GM19463 (cell line): Measurements from ENCODE around the gene SHANK1.
"Not testable (repeated sequence)": the region's sequence is repeated elsewhere in the genome, so short reads cannot be mapped to it uniquely, and the experiment has no call there.

ENCODE experiments used
- ATAC-seq: cut with Tn5 transposase; IDR thresholded peaks from one replicate; pipeline ENCODE4 v1.9.1; 2021; ENCODE audit warnings: mild to moderate bottlenecking, moderate library complexity; ENCODE audit not compliant: unreplicated experiment

The SHANK1 gene

GRCh38 chr19:50719566-50719965, at the start of gene SHANK1:
TSS of gene SHANK1 (minus strand) at chr19:50719802. CDS start at chr19:50716919, 2,883 bp downstream.
- ATAC-seq = no peak

- no peak for ATAC-seq
Measured at GRCh38 chr19:50768277-50768676, 48.7 kb upstream of the SHANK1 start.

GRCh38 chr19:50767263-50767662, 47.7 kb upstream of the SHANK1 start:
- ATAC-seq = not testable (repeated sequence)

GRCh38 chr19:50766746-50767145, 47.1 kb upstream of the SHANK1 start:
- not testable (repeated sequence) for ATAC-seq

GRCh38 chr19:50764409-50764808, 44.8 kb upstream of the SHANK1 start:
- ATAC-seq = no peak

- not testable (repeated sequence) for ATAC-seq
Measured at GRCh38 chr19:50763521-50763920, 43.9 kb upstream of the SHANK1 start.

- not testable (repeated sequence) for ATAC-seq
Measured at GRCh38 chr19:50761501-50761900, 41.9 kb upstream of the SHANK1 start.

GRCh38 chr19:50759886-50760285, 40.3 kb upstream of the SHANK1 start:
- ATAC-seq = no peak

GRCh38 chr19:50759076-50759475, 39.5 kb upstream of the SHANK1 start:
- ATAC-seq = not testable (repeated sequence)

- ATAC-seq = not testable (repeated sequence)
Measured at GRCh38 chr19:50757624-50758023, 38.0 kb upstream of the SHANK1 start.

- not testable (repeated sequence) for ATAC-seq
Measured at GRCh38 chr19:50756244-50756643, 36.6 kb upstream of the SHANK1 start.

- no peak for ATAC-seq
Measured at GRCh38 chr19:50753879-50754278, 34.3 kb upstream of the SHANK1 start.

GRCh38 chr19:50750010-50750409, 30.4 kb upstream of the SHANK1 start:
- ATAC-seq = no peak

GRCh38 chr19:50749490-50749889, 29.9 kb upstream of the SHANK1 start:
- ATAC-seq = no peak

- ATAC-seq = not testable (repeated sequence)
Measured at GRCh38 chr19:50747141-50747540, 27.5 kb upstream of the SHANK1 start.

GRCh38 chr19:50745221-50745620, 25.6 kb upstream of the SHANK1 start:
- ATAC-seq = no peak

- no peak for ATAC-seq
Measured at GRCh38 chr19:50743537-50743936, 23.9 kb upstream of the SHANK1 start.

- no peak for ATAC-seq
Measured at GRCh38 chr19:50741179-50741933, 21.8 kb upstream of the SHANK1 start.

- ATAC-seq = no peak
Measured at GRCh38 chr19:50739914-50740426, 20.4 kb upstream of the SHANK1 start.

- no peak for ATAC-seq
Measured at GRCh38 chr19:50739132-50739913, 19.7 kb upstream of the SHANK1 start.

- ATAC-seq = no peak
Measured at GRCh38 chr19:50736338-50736737, 16.7 kb upstream of the SHANK1 start.

- ATAC-seq = no peak
Measured at GRCh38 chr19:50735869-50736268, 16.3 kb upstream of the SHANK1 start.
